ENCODE data around the gene ELAC1.

GRCh38 chr18:51032193-51032592, 64.4 kb downstream of the ELAC1 start:
- no peak for TF ChIP-seq CTCF (conservative IDR thresholded peaks at IDR 0.05; ENCODE audit: low read length)
- no peak for TF ChIP-seq EZH2phosphoT487 (IDR thresholded peaks at IDR 0.05; ENCODE audit: borderline replicate concordance, low read depth, low read length)
